ENCODE data around the gene MYEOV. TPM values are rescaled to one million over a fixed set of nuclear protein-coding genes. Genes with fewer than 3 reads are reported as not detected.

MYEOV gene
- polyA plus RNA-seq, 1 donor (not counting 4 experiments of a cell fraction or from before 2014, with no cell fraction given), result 1.4 TPM

GRCh38 chr11:69263736-69264052, 30.3 kb upstream of the MYEOV start:
- H3K27ac ChIP-seq (ENCODE audit: control insufficient read depth, insufficient read depth, low read length), result no peak overlapping the region
- no peak overlapping the region for H3K9ac ChIP-seq (ENCODE audit: control insufficient read depth, extremely low read depth, insufficient read depth, low read length)
- no peaks in the 10 kb centered on the region for H3K9me1 ChIP-seq (ENCODE audit: control insufficient read depth, extremely low read depth, insufficient read depth, low read length)
- H4K20me1 ChIP-seq (ENCODE audit: control insufficient read depth, extremely low read depth, insufficient read depth, low read length), result no peaks in the 10 kb centered on the region
- no peaks in the 10 kb centered on the region for H3K36me3 ChIP-seq (ENCODE audit: control insufficient read depth in 2 of 2, extremely low read depth in 1 of 2, insufficient read depth in 2 of 2, low read length in 2 of 2)
- dilution Hi-C loops (cut with MboI; ENCODE audit: extremely low pct_ligation_motif_present, low sequenced_read_pairs), result no loop called here
- no peak overlapping the region for H3K4me2 ChIP-seq (ENCODE audit: control insufficient read depth, extremely low read depth, insufficient read depth, low read depth, low read length)
- H3K4me1 ChIP-seq (ENCODE audit: control insufficient read depth, extremely low read depth, insufficient read depth, low read length), result no peaks in the 10 kb centered on the region
- no peak for FAIRE-seq
- no peaks in the 10 kb centered on the region for H3K9me3 ChIP-seq (ENCODE audit: control insufficient read depth, low read depth, low read length)
- no peak overlapping the region for H3K4me3 ChIP-seq (ENCODE audit: control insufficient read depth in 2 of 3, extremely low read depth in 1 of 3, insufficient read depth in 2 of 3, low read depth in 1 of 3, low read length in 3 of 3)
- no peaks in the 10 kb centered on the region for H3K79me2 ChIP-seq (ENCODE audit: control insufficient read depth, insufficient read depth, low read length)
- TF ChIP-seq EZH2 (IDR thresholded peaks at IDR 0.05; ENCODE audit: low read length) (no peak), CTCF (optimal IDR thresholded peaks at IDR 0.05 in 1 of 3, IDR thresholded peaks at IDR 0.05 in 1 of 3, conservative IDR thresholded peaks at IDR 0.05 in 1 of 3; ENCODE audit: extremely low read depth in 1 of 3, insufficient read depth in 2 of 3, low read length in 3 of 3) (no peak)
- no peak for DNase-seq (ENCODE audit: low read depth, low spot score)
- H2AFZ ChIP-seq (ENCODE audit: control insufficient read depth, low read length), result no peak overlapping the region
- H3K27me3 ChIP-seq (ENCODE audit: control insufficient read depth, extremely low read depth, insufficient read depth, low read length), result no peaks in the 10 kb centered on the region

GRCh38 chr11:69264486-69264885, 29.5 kb upstream of the MYEOV start:
- H2AFZ ChIP-seq (ENCODE audit: control insufficient read depth, low read length), result no peak overlapping the region
- H3K27me3 ChIP-seq (ENCODE audit: control insufficient read depth, extremely low read depth, insufficient read depth, low read length), result no peaks in the 10 kb centered on the region
- no peak for DNase-seq (ENCODE audit: low read depth, low spot score)
- H4K20me1 ChIP-seq (ENCODE audit: control insufficient read depth, extremely low read depth, insufficient read depth, low read length), result no peaks in the 10 kb centered on the region
- TF ChIP-seq CTCF (optimal IDR thresholded peaks at IDR 0.05 in 1 of 3, IDR thresholded peaks at IDR 0.05 in 1 of 3, conservative IDR thresholded peaks at IDR 0.05 in 1 of 3; ENCODE audit: extremely low read depth in 1 of 3, insufficient read depth in 2 of 3, low read length in 3 of 3) (no peak), EZH2 (IDR thresholded peaks at IDR 0.05; ENCODE audit: low read length) (no peak)
- no peak overlapping the region for H3K4me3 ChIP-seq (ENCODE audit: control insufficient read depth in 2 of 3, extremely low read depth in 1 of 3, insufficient read depth in 2 of 3, low read depth in 1 of 3, low read length in 3 of 3)
- no peaks in the 10 kb centered on the region for H3K36me3 ChIP-seq (ENCODE audit: control insufficient read depth in 2 of 2, extremely low read depth in 1 of 2, insufficient read depth in 2 of 2, low read length in 2 of 2)
- no peak for FAIRE-seq
- dilution Hi-C loops (cut with MboI; ENCODE audit: extremely low pct_ligation_motif_present, low sequenced_read_pairs), result no loop called here
- no peaks in the 10 kb centered on the region for H3K4me1 ChIP-seq (ENCODE audit: control insufficient read depth, extremely low read depth, insufficient read depth, low read length)
- no peak overlapping the region for H3K27ac ChIP-seq (ENCODE audit: control insufficient read depth, insufficient read depth, low read length)
- no peaks in the 10 kb centered on the region for H3K9me1 ChIP-seq (ENCODE audit: control insufficient read depth, extremely low read depth, insufficient read depth, low read length)
- H3K9ac ChIP-seq (ENCODE audit: control insufficient read depth, extremely low read depth, insufficient read depth, low read length), result no peak overlapping the region
- no peaks in the 10 kb centered on the region for H3K9me3 ChIP-seq (ENCODE audit: control insufficient read depth, low read depth, low read length)
- H3K4me2 ChIP-seq (ENCODE audit: control insufficient read depth, extremely low read depth, insufficient read depth, low read depth, low read length), result no peak overlapping the region
- no peaks in the 10 kb centered on the region for H3K79me2 ChIP-seq (ENCODE audit: control insufficient read depth, insufficient read depth, low read length)

All from keratinocyte (primary cell).